NCI-H2196 (cell line): ENCODE results near the gene WDR54.
"Not testable (repeated sequence)": the region's sequence is repeated elsewhere in the genome, so short reads cannot be mapped to it uniquely, and the experiment has no call there.

Source experiments
- DNase-seq: peaks from one replicate; lab custom pipeline; 2025; ENCODE audit not compliant: unreplicated experiment; lab: John Stamatoyannopoulos, UW

Gene WDR54

GRCh38 chr2:74427551-74427950 lies 6.0 kb downstream of the WDR54 start:
- no peak for DNase-seq

GRCh38 chr2:74428675-74429074 lies 7.1 kb downstream of the WDR54 start:
- no peak for DNase-seq

- no peak for DNase-seq
These were observed 8.2 kb downstream of the WDR54 start for GRCh38 chr2:74429487-74430451.

- no peak for DNase-seq
These were observed 9.0 kb downstream of the WDR54 start for GRCh38 chr2:74430502-74430901.

GRCh38 chr2:74436111-74436805 lies 14.7 kb downstream of the WDR54 start:
- DNase-seq = no peak

GRCh38 chr2:74436848-74437695 lies 15.5 kb downstream of the WDR54 start:
- no peak for DNase-seq

GRCh38 chr2:74438248-74438647 lies 16.7 kb downstream of the WDR54 start:
- DNase-seq = no peak

- DNase-seq = no peak
These were observed 17.8 kb downstream of the WDR54 start for GRCh38 chr2:74439373-74439772.

GRCh38 chr2:74439803-74440377 lies 18.4 kb downstream of the WDR54 start:
- DNase-seq = no peak

GRCh38 chr2:74440378-74441169 lies 19.0 kb downstream of the WDR54 start:
- peak; percentile 70 for DNase-seq

- DNase-seq = no peak
These were observed 19.7 kb downstream of the WDR54 start for GRCh38 chr2:74441170-74441689.

GRCh38 chr2:74441690-74442482 lies 20.4 kb downstream of the WDR54 start, which contains the start of gene RTKN:
Gene RTKN (minus strand): TSS chr2:74441937. CDS start chr2:74441816, 121 bp downstream.
- peak; percentile 55 for DNase-seq

- DNase-seq = not testable (repeated sequence)
These were observed 21.2 kb downstream of the WDR54 start for GRCh38 chr2:74442483-74443297.

GRCh38 chr2:74444498-74445318 lies 23.2 kb downstream of the WDR54 start:
- no peak for DNase-seq

GRCh38 chr2:74447230-74447999 lies 25.9 kb downstream of the WDR54 start:
- no peak for DNase-seq

- DNase-seq = no peak
These were observed 27.2 kb downstream of the WDR54 start for GRCh38 chr2:74448771-74449170.
